ENCODE results near the gene FAAP24. TPM values are rescaled to one million over a fixed set of nuclear protein-coding genes. Genes with fewer than 3 reads are reported as not detected.
"Not testable (repeated sequence)": the region's sequence is repeated elsewhere in the genome, so short reads cannot be mapped to it uniquely, and the experiment has no call there.

FAAP24 gene
- total RNA-seq, 4 donors from 2014 or later: 0.16 to 0.97 TPM; not detected in 2

DNA sequence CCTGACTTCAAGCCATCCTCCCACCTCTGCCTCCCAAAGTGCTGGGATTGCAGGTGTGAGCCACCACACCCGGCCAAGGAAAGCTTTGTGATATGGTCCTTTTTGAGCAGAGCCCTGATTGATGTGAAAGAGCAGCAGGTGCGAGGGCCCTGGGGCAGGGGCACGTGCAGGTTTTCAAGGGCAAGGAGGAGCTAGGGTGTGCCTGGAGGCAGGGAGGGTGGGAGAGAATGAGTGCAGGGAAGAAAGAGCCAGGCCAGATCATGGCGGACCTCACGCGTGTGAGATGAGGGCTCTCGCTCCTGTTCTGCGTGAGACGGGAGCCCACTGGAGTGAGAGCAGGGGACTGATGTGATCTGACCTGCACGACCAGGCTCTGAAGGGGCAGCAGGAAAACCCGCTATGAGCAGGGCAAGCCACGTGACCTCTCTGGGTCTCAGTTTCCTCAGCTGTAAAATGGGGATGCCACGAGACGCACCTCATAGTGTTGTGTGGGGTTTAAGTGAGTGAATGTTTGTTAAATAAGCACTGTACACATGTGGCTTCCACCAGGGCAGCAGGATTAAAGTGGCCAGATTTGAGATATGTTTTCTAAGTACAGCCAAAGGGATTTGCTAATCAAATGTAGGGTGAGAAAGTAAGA is 25.8 kb downstream of the FAAP24 start:
- in situ Hi-C loops (cut with MboI; ENCODE audit: low sequenced_read_pairs in 4 of 4) (no loop called here), intact Hi-C loops (cut with DNase I; ENCODE audit: low total_unique reads) (no loop called here)
- DNase-seq: no peak
- Histone ChIP-seq H3K9me3 (no peaks in the 10 kb centered on the region), H3K36me3 (no peaks in the 10 kb centered on the region), H3K4me3 (no peak overlapping the region), H3K4me1 (no peaks in the 10 kb centered on the region), H3K27ac (no peak overlapping the region), H3K27me3 (no peaks in the 10 kb centered on the region)
- no peak for TF ChIP-seq POLR2A (IDR thresholded peaks at IDR 0.05)
- TF ChIP-seq, protein P1, sequence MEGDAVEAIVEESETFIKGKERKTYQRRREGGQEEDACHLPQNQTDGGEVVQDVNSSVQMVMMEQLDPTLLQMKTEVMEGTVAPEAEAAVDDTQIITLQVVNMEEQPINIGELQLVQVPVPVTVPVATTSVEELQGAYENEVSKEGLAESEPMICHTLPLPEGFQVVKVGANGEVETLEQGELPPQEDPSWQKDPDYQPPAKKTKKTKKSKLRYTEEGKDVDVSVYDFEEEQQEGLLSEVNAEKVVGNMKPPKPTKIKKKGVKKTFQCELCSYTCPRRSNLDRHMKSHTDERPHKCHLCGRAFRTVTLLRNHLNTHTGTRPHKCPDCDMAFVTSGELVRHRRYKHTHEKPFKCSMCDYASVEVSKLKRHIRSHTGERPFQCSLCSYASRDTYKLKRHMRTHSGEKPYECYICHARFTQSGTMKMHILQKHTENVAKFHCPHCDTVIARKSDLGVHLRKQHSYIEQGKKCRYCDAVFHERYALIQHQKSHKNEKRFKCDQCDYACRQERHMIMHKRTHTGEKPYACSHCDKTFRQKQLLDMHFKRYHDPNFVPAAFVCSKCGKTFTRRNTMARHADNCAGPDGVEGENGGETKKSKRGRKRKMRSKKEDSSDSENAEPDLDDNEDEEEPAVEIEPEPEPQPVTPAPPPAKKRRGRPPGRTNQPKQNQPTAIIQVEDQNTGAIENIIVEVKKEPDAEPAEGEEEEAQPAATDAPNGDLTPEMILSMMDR (IDR thresholded peaks at IDR 0.05 in 4 of 5, conservative IDR thresholded peaks at IDR 0.05 in 1 of 5): no peak
- no peak for ATAC-seq

DNA sequence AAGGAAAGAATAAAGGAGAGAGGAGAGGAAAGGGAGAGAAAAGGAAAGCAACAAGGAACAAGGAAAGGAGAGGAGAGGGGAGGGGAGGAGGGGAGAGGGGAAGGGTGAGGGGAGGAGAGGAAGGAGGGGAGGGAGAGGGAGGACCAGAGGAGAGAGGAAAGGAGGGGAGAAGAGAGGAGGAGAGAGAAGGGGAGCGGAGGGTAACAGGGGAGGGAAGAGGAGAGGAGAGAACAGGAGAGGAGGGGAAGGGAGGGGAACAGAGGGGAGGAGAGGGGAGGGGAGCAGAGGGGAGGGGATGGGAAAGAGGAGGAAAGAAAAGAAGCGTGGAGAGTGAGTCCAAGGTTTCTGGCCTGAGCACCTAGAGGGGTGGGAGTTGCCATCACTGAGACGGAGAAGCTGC is 26.7 kb downstream of the FAAP24 start:
- in situ Hi-C loops (cut with MboI; ENCODE audit: low sequenced_read_pairs in 4 of 4): no loop called here
- no peak overlapping the region for H3K27ac ChIP-seq
- H3K4me1 ChIP-seq: no peaks in the 10 kb centered on the region
- TF ChIP-seq POLR2A (IDR thresholded peaks at IDR 0.05): no peak
- TF ChIP-seq, protein P1 (IDR thresholded peaks at IDR 0.05 in 4 of 5, conservative IDR thresholded peaks at IDR 0.05 in 1 of 5): no peak
- DNase-seq (no peak), ATAC-seq (no peak)
- no peaks in the 10 kb centered on the region for H3K9me3 ChIP-seq
- H3K4me3 ChIP-seq: no peak overlapping the region
- no peaks in the 10 kb centered on the region for H3K27me3 ChIP-seq
- no peaks in the 10 kb centered on the region for H3K36me3 ChIP-seq
- intact Hi-C loops (cut with DNase I; ENCODE audit: low total_unique reads): no loop called here

DNA sequence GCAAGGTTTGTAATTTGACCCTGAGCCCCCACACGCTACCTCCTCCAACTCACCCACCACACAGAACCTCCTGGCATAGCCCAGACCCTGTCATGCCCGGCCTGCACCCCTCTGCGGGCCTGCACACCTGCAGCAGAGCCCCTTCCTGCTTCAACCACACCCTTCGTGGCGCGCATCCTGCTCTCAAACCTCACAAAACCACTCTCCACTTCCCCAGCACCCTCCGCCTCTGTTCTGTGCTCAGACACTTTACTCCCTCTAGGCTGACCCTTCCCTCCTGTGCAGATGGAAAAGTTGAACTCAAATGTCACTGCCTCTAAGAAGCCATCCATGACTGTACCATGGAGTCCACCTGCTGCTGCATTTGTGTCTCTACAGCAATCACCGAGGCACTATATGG is 28.5 kb downstream of the FAAP24 start:
- Histone ChIP-seq H3K27ac (no peak overlapping the region), H3K36me3 (no peaks in the 10 kb centered on the region), H3K4me1 (no peaks in the 10 kb centered on the region), H3K4me3 (no peak overlapping the region), H3K27me3 (no peaks in the 10 kb centered on the region), H3K9me3 (no peaks in the 10 kb centered on the region)
- no peak for DNase-seq
- ATAC-seq: no peak
- TF ChIP-seq, protein P1 (IDR thresholded peaks at IDR 0.05 in 4 of 5, conservative IDR thresholded peaks at IDR 0.05 in 1 of 5): no peak
- no peak for TF ChIP-seq POLR2A (IDR thresholded peaks at IDR 0.05)
- intact Hi-C loops (cut with DNase I; ENCODE audit: low total_unique reads) (no loop called here), in situ Hi-C loops (cut with MboI; ENCODE audit: low sequenced_read_pairs in 4 of 4) (no loop called here)

DNA sequence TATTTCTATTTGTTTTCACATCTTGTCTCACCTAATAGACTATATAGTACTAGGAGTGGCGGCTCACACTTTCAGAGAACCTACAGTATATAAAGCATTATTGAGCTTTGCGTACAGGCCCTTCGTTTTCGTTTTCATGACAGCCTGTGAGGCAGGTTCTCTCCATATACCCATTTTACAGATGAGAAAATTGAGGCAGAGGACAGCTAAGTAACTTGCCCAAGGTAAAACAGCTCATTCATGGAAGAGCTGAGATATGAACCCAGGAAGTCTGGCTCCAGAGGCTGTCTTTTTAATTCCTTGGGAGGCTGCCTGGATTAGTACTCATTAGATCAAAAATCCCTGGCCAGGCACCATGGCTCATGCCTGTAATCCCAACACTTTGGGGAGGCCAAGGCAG is 28.9 kb downstream of the FAAP24 start:
- no peaks in the 10 kb centered on the region for H3K9me3 ChIP-seq
- H3K4me3 ChIP-seq: no peak overlapping the region
- intact Hi-C loops (cut with DNase I; ENCODE audit: low total_unique reads) (no loop called here), in situ Hi-C loops (cut with MboI; ENCODE audit: low sequenced_read_pairs in 4 of 4) (no loop called here)
- no peaks in the 10 kb centered on the region for H3K36me3 ChIP-seq
- H3K4me1 ChIP-seq: no peaks in the 10 kb centered on the region
- DNase-seq (no peak), ATAC-seq (no peak)
- TF ChIP-seq, protein P1 (IDR thresholded peaks at IDR 0.05 in 4 of 5, conservative IDR thresholded peaks at IDR 0.05 in 1 of 5): no peak
- no peak for TF ChIP-seq POLR2A (IDR thresholded peaks at IDR 0.05)
- no peak overlapping the region for H3K27ac ChIP-seq
- H3K27me3 ChIP-seq: no peaks in the 10 kb centered on the region

DNA sequence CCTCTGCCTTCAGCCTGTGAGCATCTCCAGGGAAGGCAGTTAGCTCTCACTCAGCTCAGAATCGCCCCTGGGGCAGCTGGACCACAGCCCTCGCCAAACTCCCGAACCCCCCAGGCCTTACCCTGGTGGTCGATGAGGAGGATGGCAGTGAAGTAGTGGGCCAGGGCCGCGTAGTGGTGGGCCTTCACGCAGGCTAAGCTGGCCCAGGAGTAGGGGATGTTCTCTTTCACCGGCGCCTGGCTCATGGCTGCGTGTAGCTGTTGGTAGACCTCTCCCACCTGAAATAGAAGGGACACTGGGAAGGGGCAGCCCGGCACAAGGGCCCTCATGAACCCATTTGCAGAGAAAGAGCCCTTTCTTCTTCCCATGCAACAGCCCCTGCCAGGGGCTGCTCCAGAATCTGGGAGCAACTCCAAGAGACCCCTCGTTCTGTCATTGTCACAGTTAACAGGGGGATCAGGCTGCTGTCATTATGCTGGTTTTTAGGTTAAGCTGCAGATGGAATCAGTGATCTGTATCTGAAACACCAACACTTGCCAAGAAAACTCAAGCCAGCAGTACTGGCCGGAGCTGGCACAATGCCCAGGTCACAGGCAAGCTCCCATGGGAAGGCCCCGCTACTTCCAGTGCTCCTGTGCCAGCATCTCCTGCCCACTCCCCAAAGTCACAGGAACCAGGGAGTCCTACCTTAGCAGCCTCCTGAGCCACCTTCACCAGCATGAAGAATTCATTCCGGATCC is 30.3 kb downstream of the FAAP24 start:
- H3K4me1 ChIP-seq; H3K4me3 ChIP-seq; H3K27me3 ChIP-seq; ATAC-seq; H3K27ac ChIP-seq; intact Hi-C loops (cut with DNase I; ENCODE audit: low total_unique reads); H3K9me3 ChIP-seq; DNase-seq; H3K36me3 ChIP-seq; in situ Hi-C loops (cut with MboI; ENCODE audit: low sequenced_read_pairs in 4 of 4): not testable (repeated sequence)

DNA sequence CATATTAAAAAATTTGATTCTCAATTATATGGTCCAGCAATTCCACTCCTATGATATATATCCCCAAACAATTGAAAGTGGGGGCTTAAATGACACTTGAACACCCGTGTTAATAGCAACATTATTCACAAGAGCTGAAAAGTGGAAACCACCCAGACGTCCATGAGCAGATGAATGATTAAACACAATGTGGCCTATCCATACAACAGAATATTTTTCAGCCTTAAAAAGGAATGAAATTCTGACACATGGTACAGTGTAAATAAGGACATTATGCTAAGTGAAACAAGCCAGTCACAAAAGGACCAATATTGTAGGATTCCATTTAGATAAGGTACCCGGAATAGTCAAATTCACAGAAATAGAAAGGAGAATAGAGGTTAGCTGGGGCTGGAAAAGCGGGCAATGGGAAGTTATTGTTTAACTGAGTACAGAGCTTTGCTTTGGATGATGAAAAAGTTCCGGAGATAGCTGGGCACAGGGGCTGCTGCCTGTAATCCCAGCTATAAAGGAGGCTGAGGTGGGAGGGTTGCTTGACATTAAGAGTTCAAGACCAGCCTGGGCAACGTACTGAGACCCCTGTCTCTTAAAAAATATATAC is 31.5 kb downstream of the FAAP24 start:
- H3K9me3 ChIP-seq; H3K27me3 ChIP-seq; H3K27ac ChIP-seq; in situ Hi-C loops (cut with MboI; ENCODE audit: low sequenced_read_pairs in 4 of 4); intact Hi-C loops (cut with DNase I; ENCODE audit: low total_unique reads); H3K36me3 ChIP-seq; ATAC-seq; H3K4me1 ChIP-seq; DNase-seq; H3K4me3 ChIP-seq: not testable (repeated sequence)

Measured in gastrocnemius medialis (tissue), 4 donors.